Body of pancreas (tissue), 4 donors: ENCODE data around the gene TRIM46. TPM values are rescaled to one million over a fixed set of nuclear protein-coding genes. Genes with fewer than 3 reads are reported as not detected.
"Not testable (repeated sequence)": the region's sequence is repeated elsewhere in the genome, so short reads cannot be mapped to it uniquely, and the experiment has no call there.

Source experiments
- ATAC-seq: fragments of 150-250 bp; one replicate; pipeline ENCODE4 v1.9.1; 2016
- DNase-seq, 4 donors: peaks; one replicate each; pipeline ENCODE4 v3.0.0-alpha.2; 2019
- H3K27ac ChIP-seq, 4 donors: fragments of 200-600 bp; sonication (generic); 1 replicate in 3 of 4; 2 replicates in 1 of 4; pipeline versions ENCODE4 v1.5.1 to v1.6.1; 2016 to 2019; ENCODE audit warnings: mild to moderate bottlenecking in 1 of 4, mixed read lengths in 1 of 4, moderate library complexity in 1 of 4
- H3K27me3 ChIP-seq, 2 donors: fragments of 200-600 bp; sonication (generic); one replicate each; pipeline ENCODE4 v1.6.0; 2016; ENCODE audit warnings: mild to moderate bottlenecking in 1 of 2
- H3K36me3 ChIP-seq, 2 donors: fragments of 200-600 bp; sonication (generic); replicated peaks in 1 of 2; 2 replicates each; pipeline ENCODE4 v1.5.1; 2016; ENCODE audit warnings: low read depth in 2 of 2; ENCODE audit not compliant: insufficient read depth in 1 of 2
- H3K4me1 ChIP-seq: fragments of 200-600 bp; sonication (generic); one replicate; pipeline ENCODE4 v1.6.0; 2016
- H3K4me3 ChIP-seq, 2 donors: fragments of 200-600 bp; sonication (generic); 1 replicate in 1 of 2; 2 replicates in 1 of 2; pipeline ENCODE4 v1.5.1; 2016 to 2019
- H3K9me3 ChIP-seq, 3 donors: fragments of 200-600 bp; sonication (generic); 1 replicate in 2 of 3; 2 replicates in 1 of 3; pipeline ENCODE4 v1.5.1; 2016
- POLR2A ChIP-seq, 3 donors: fragments of 450-650 bp; IDR thresholded peaks; one replicate each; pipeline ENCODE4 v1.6.1; 2016; ENCODE audit warnings: antibody characterized with exemption in 3 of 3, mild to moderate bottlenecking in 2 of 3
- whole genome bisulfite sequencing, 2 donors: methylation state at CpG; one replicate each; pipeline ENCODE4 v1.1.5; 2017; 5-methylcytosine and 5-hydroxymethylcytosine counted together
- intact Hi-C: fragments of 100-400 bp; cut with DNase I; formaldehyde crosslinking; loops from one replicate; pipeline ENCODE4 v1.15.1; 2023
- total RNA-seq, 2 donors: library from RNA; depleted of rRNA; stranded (reverse); fragments of >200 nt; gene quantifications; one replicate each; pipeline ENCODE4 v1.1.0, GENCODE V29; 2016
- TF ChIP-seq, protein P1 (sequence below), 7 experiments: fragments of 450-650 bp in 4 of 7; fragments of 200-600 bp in 3 of 7; sonication (generic) in 3 of 7; IDR thresholded peaks; one replicate each; pipeline ENCODE4 v1.5.1; 2016 to 2019; ENCODE audit warnings: antibody characterized with exemption in 7 of 7

TRIM46 gene
- total RNA-seq, 2 donors from 2014 or later: 0.26 TPM; not detected in 1

DNA sequence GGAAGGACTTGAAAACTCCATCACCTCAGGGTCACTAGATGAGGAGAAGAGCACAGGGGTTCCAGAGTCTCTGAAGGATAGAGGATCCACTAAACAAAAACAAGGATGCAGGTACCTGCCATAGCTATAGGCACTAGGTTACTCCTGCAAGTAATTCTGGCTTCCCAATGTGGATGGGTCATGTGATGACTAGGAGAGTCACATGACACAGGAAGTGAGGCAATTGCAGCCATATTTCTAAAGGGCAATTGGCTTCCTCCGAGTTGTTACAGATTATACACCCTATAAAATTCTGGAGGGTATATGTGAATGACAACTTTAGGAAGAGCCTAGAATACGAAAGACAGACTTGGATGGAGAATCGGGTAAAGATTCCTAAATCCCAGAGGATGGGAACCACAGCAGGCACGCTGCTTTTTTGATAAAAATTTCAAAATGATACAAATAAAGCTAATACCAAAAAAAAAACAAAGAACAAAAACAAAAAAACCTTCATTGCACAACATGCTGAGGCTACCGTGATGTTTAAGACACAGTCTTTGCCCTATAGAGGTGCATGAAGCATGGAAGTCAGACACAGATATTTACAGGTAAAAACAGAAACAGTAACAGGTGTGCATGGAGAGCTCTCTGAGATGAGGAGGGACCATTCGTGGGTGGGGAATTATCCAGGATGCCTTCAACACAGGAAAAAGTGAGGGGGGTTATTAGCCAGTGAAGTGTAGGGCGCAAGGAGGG, 45.4 kb downstream of the TRIM46 start:
- peaks cover 13% of the 10 kb centered on the region for H3K4me1 ChIP-seq
- H3K4me3 ChIP-seq: no peak overlapping the region
- H3K36me3 ChIP-seq: no peaks in the 10 kb centered on the region
- ATAC-seq: peak; percentile 82
- H3K27ac ChIP-seq: peak overlapping the region in 1 of 4 donors; percentile 24
- no peak for TF ChIP-seq POLR2A (IDR thresholded peaks at IDR 0.05)
- TF ChIP-seq, protein P1, sequence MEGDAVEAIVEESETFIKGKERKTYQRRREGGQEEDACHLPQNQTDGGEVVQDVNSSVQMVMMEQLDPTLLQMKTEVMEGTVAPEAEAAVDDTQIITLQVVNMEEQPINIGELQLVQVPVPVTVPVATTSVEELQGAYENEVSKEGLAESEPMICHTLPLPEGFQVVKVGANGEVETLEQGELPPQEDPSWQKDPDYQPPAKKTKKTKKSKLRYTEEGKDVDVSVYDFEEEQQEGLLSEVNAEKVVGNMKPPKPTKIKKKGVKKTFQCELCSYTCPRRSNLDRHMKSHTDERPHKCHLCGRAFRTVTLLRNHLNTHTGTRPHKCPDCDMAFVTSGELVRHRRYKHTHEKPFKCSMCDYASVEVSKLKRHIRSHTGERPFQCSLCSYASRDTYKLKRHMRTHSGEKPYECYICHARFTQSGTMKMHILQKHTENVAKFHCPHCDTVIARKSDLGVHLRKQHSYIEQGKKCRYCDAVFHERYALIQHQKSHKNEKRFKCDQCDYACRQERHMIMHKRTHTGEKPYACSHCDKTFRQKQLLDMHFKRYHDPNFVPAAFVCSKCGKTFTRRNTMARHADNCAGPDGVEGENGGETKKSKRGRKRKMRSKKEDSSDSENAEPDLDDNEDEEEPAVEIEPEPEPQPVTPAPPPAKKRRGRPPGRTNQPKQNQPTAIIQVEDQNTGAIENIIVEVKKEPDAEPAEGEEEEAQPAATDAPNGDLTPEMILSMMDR (IDR thresholded peaks at IDR 0.05): no peak
- no peaks in the 10 kb centered on the region for H3K9me3 ChIP-seq
- intact Hi-C loops: no loop called here
- no peaks in the 10 kb centered on the region for H3K27me3 ChIP-seq
- WGBS, 2 donors: 32 to 44% methylated on average over 7 of the region's 7 CpGs
- DNase-seq: peak; percentile 62 to 76 (median 69)

DNA sequence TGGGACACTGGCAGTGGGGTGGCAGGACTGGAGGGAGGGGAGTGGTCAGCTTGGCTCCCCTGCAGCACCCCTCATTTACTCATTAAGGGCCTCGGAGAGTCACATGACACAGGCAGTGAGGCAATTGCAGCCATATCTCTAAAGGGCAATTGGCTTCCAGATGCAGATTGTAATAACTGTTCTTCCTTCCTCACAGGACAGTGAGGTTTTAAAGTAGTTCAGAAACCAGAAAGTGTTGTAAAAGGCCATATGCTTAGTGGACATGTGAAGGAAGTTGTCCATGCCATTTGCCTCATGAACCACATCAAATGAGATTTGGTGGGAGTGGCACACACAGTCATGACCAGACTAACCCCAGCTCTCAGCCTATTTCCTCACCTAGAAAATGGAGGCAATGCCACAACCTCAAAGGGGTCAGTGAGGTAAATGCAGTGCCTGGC, 46.0 kb downstream of the TRIM46 start:
- H3K27me3 ChIP-seq: no peaks in the 10 kb centered on the region
- DNase-seq (peak in 3 of 4 donors; percentile 39 to 60 (median 47)), ATAC-seq (peak; percentile 63)
- TF ChIP-seq POLR2A (IDR thresholded peaks at IDR 0.05): no peak
- TF ChIP-seq, protein P1 (IDR thresholded peaks at IDR 0.05): no peak
- peaks cover 13% of the 10 kb centered on the region for H3K4me1 ChIP-seq
- H3K27ac ChIP-seq: peak overlapping the region in 1 of 4 donors; percentile 24
- 10% methylated on average over 1 of the region's 1 CpG; no CpG with 5 or more reads in 1 of the 2 donors for WGBS, 2 donors
- no peaks in the 10 kb centered on the region for H3K9me3 ChIP-seq
- H3K4me3 ChIP-seq: no peak overlapping the region
- no peaks in the 10 kb centered on the region for H3K36me3 ChIP-seq
- intact Hi-C loops: loop anchor here (10.0 kb wide), 1 partner anchor 45 kb away; the partner anchor contains the start of genes KRTCAP2 and TRIM46

DNA sequence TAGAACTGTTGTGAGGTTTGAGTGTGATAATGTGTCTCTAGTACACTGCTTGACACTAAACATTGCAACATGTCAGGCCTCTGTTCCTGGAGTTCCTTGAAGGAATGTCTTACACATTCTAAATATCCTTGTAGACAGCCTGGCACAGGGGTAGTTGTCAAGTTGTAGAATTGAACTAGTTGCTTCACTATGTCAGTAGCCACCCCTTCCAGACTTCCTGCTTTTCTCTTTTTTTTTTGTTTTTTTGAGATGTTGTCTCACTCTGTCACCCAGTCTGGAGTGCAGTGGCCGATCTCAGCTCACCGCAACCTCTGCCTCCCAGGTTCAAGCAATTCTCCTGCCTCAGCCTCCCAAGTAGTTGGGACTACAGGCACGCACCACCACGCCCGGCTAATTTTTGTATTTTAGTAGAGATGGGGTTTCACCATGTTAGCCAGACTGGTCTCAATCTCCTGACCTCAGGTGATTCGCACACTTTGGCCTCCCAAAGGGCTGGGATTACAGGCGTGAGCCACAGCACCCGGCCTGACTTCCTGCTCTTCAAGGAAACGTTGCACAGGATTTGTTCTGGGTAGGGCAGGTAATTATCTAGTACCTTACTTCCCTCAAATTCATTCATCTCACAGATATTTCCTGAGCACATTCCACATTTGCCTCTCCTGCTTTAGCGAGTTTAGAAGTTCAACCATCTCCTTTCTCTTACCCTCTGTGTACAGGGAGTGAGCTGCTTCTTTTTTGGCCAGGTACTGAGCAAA, 46.7 kb downstream of the TRIM46 start:
- ATAC-seq, H3K27me3 ChIP-seq, H3K9me3 ChIP-seq, DNase-seq, H3K36me3 ChIP-seq, H3K4me3 ChIP-seq: not testable (repeated sequence)
- intact Hi-C loops: loop anchor here (10.0 kb wide), 1 partner anchor 46 kb away; the partner anchor contains the start of genes KRTCAP2 and TRIM46
- Histone ChIP-seq H3K4me1 (peaks cover 13% of the 10 kb centered on the region), H3K27ac (peak overlapping the region in 1 of 4 donors; percentile 21)
- WGBS, 2 donors: 87 to 88% methylated on average over 10 of the region's 10 CpGs

DNA sequence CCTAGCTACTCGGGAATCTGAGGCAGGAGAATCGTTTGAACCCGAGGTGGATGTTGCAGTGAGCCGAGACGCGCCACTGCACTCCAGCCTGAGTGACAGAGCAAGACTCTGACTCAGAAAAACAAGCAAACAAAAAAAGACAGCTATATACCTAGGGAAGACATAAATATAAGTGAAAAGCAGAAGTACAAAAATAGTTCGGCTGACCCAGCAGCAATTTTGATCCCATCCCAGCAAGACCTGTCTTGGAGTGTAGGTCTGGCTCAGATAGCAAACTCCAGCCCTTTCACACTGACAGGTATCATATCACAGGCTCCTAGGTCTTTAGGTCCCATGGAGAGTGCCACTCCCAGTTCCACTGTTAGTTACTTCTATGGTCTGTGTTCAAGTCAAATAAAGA, 49.4 kb downstream of the TRIM46 start:
- Histone ChIP-seq H3K36me3 (no peaks in the 10 kb centered on the region), H3K27ac (no peak overlapping the region), H3K4me3 (no peak overlapping the region), H3K4me1 (peaks cover 29% of the 10 kb centered on the region), H3K27me3 (no peaks in the 10 kb centered on the region), H3K9me3 (no peaks in the 10 kb centered on the region)
- ATAC-seq: no peak
- no peak for DNase-seq
- WGBS, 2 donors: 52 to 72% methylated on average over 7 of the region's 7 CpGs
- intact Hi-C loops: loop anchor here (10.0 kb wide), 1 partner anchor 48 kb away; the partner anchor contains the start of genes KRTCAP2 and TRIM46
- TF ChIP-seq, protein P1 (IDR thresholded peaks at IDR 0.05): no peak
- no peak for TF ChIP-seq POLR2A (IDR thresholded peaks at IDR 0.05)

DNA sequence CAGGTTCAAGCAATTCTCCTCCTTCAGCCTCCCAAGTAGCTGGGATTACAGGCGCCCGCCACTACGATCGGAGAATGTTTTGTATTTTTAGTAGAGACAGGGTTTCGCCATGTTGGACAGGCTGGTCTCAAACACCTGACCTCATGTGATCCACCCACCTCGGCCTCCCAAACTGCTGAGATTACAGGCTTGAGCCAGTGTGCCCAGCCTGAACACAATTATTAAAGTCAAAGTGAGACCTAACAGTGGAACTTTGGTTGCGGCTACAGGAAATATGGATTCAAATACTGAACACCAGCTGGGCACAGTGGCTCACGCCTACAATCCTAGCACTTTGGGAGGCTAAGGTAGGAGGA, 51.7 kb downstream of the TRIM46 start:
- ATAC-seq, H3K36me3 ChIP-seq, H3K9me3 ChIP-seq, H3K4me3 ChIP-seq, H3K27me3 ChIP-seq, DNase-seq: not testable (repeated sequence)
- Histone ChIP-seq H3K27ac (peak overlapping the region in 1 of 4 donors; percentile 58), H3K4me1 (peaks cover 19% of the 10 kb centered on the region)
- intact Hi-C loops: loop anchor here (10.0 kb wide), 1 partner anchor 51 kb away; the partner anchor contains the start of genes KRTCAP2 and TRIM46
- 91% methylated on average over 8 of the region's 8 CpGs for WGBS, 2 donors
